ENCODE measurements around the gene KCNA5. TPM values are rescaled to one million over a fixed set of nuclear protein-coding genes. Genes with fewer than 3 reads are reported as not detected.

KCNA5 gene
- total and polyA plus RNA-seq, 2 experiments from 2014 or later = 1.4 to 5.1 TPM

- Histone ChIP-seq H3K4me3 (no peak overlapping the region), H3K4me1 (ENCODE audit: low read depth) (peaks cover 6% of the 10 kb centered on the region), H3K36me3 (no peaks in the 10 kb centered on the region), H3K27me3 (no peaks in the 10 kb centered on the region), H3K9me3 (ENCODE audit: low read depth) (no peaks in the 10 kb centered on the region), H3K27ac (no peak overlapping the region)
- no peak for TF ChIP-seq CTCF (IDR thresholded peaks at IDR 0.05; ENCODE audit: low read depth, low read length)
- no peak for DNase-seq (ENCODE audit: low read depth in 1 of 2, low spot score in 1 of 2)
Measured at GRCh38 chr12:5027046-5027821, 16.4 kb upstream of the KCNA5 start.

GRCh38 chr12:5030066-5030465, 13.6 kb upstream of the KCNA5 start:
- peaks cover 26% of the 10 kb centered on the region for H3K4me1 ChIP-seq (ENCODE audit: low read depth)
- no peak for TF ChIP-seq CTCF (IDR thresholded peaks at IDR 0.05; ENCODE audit: low read depth, low read length)
- H3K4me3 ChIP-seq = no peak overlapping the region
- H3K27me3 ChIP-seq = no peaks in the 10 kb centered on the region
- H3K27ac ChIP-seq = no peak overlapping the region
- H3K9me3 ChIP-seq (ENCODE audit: low read depth) = no peaks in the 10 kb centered on the region
- no peak for DNase-seq (ENCODE audit: low read depth in 1 of 2, low spot score in 1 of 2)
- no peaks in the 10 kb centered on the region for H3K36me3 ChIP-seq

GRCh38 chr12:5031242-5031641, 12.4 kb upstream of the KCNA5 start:
- TF ChIP-seq CTCF (IDR thresholded peaks at IDR 0.05; ENCODE audit: low read depth, low read length) = no peak
- H3K27me3 ChIP-seq = no peaks in the 10 kb centered on the region
- DNase-seq (ENCODE audit: low read depth in 1 of 2, low spot score in 1 of 2) = no peak
- H3K9me3 ChIP-seq (ENCODE audit: low read depth) = no peaks in the 10 kb centered on the region
- no peaks in the 10 kb centered on the region for H3K36me3 ChIP-seq
- H3K4me1 ChIP-seq (ENCODE audit: low read depth) = peaks cover 28% of the 10 kb centered on the region
- H3K27ac ChIP-seq = no peak overlapping the region
- no peak overlapping the region for H3K4me3 ChIP-seq

- Histone ChIP-seq H3K9me3 (ENCODE audit: low read depth) (no peaks in the 10 kb centered on the region), H3K4me3 (no peak overlapping the region), H3K4me1 (ENCODE audit: low read depth) (peaks cover 25% of the 10 kb centered on the region), H3K27me3 (no peaks in the 10 kb centered on the region), H3K27ac (no peak overlapping the region), H3K36me3 (no peaks in the 10 kb centered on the region)
- TF ChIP-seq CTCF (IDR thresholded peaks at IDR 0.05; ENCODE audit: low read depth, low read length) = no peak
- DNase-seq (ENCODE audit: low read depth in 1 of 2, low spot score in 1 of 2) = no peak
Measured at GRCh38 chr12:5031958-5032357, 11.7 kb upstream of the KCNA5 start.

GRCh38 chr12:5032821-5033220, 10.9 kb upstream of the KCNA5 start:
- Histone ChIP-seq H3K9me3 (ENCODE audit: low read depth) (no peaks in the 10 kb centered on the region), H3K4me1 (ENCODE audit: low read depth) (peaks cover 21% of the 10 kb centered on the region), H3K27me3 (no peaks in the 10 kb centered on the region), H3K27ac (no peak overlapping the region), H3K36me3 (no peaks in the 10 kb centered on the region), H3K4me3 (no peak overlapping the region)
- no peak for DNase-seq (ENCODE audit: low read depth in 1 of 2, low spot score in 1 of 2)
- no peak for TF ChIP-seq CTCF (IDR thresholded peaks at IDR 0.05; ENCODE audit: low read depth, low read length)
